ENCODE results near the gene GDI2. TPM values are rescaled to one million over a fixed set of nuclear protein-coding genes. Genes with fewer than 3 reads are reported as not detected.

GDI2 gene
- total RNA-seq, 1 experiment from 2014 or later, result 144 TPM

GRCh38 chr10:5818894-5819293 is 5.7 kb upstream of the GDI2 start:
- 0 out of 2 replicates have a peak, but pooled peaks cover 7% of the 10 kb centered on the region for H3K79me2 ChIP-seq (ENCODE audit: insufficient read depth, low read length)
- RAD21 ChIA-PET (ENCODE audit: low non-redundant PET in 1 of 2, low total read pairs in 2 of 2, uncharacterized antibody in 2 of 2, unreplicated experiment in 2 of 2), result no interaction called here
- H4K20me1 ChIP-seq (ENCODE audit: insufficient read depth), result no peaks in the 10 kb centered on the region
- no peak overlapping the region for H3K4me3 ChIP-seq (replicated peaks in 1 of 2; ENCODE audit: low read depth in 1 of 2, low read length in 2 of 2)
- no peak overlapping the region for H3K4me2 ChIP-seq (ENCODE audit: low read length)
- ATAC-seq (no peak), DNase-seq (ENCODE audit: low read depth, low spot score) (no peak)
- no peak overlapping the region for H2AFZ ChIP-seq (ENCODE audit: low read depth, low read length, poor library complexity, severe bottlenecking)
- H3K9me2 ChIP-seq (ENCODE audit: insufficient read depth), result no peaks in the 10 kb centered on the region
- intact Hi-C loops (cut with micrococcal nuclease), result no loop called here
- no peaks in the 10 kb centered on the region for H3K36me3 ChIP-seq (ENCODE audit: control insufficient read depth in 1 of 2, insufficient read depth in 2 of 2, low read length in 2 of 2)
- no peak for TF ChIP-seq JUND (IDR thresholded peaks at IDR 0.05)
- CTCF ChIA-PET, result no interaction called here
- no peak overlapping the region for H3K27ac ChIP-seq (ENCODE audit: low read depth, low read length)
- POLR2A ChIA-PET, result no interaction called here
- no TSS peak for BruUV-seq (replicated peaks)
- H3K9me3 ChIP-seq (ENCODE audit: control insufficient read depth in 1 of 2, insufficient read depth in 1 of 2, low read depth in 1 of 2, low read length in 2 of 2), result no peaks in the 10 kb centered on the region
- no peak overlapping the region for H3K9ac ChIP-seq (ENCODE audit: low read length)
- peaks cover 5 to 10% of the 10 kb centered on the region in 2 experiments; a peak in 2 of 4 replicates for H3K4me1 ChIP-seq (ENCODE audit: control insufficient read depth in 1 of 2, insufficient read depth in 2 of 2, low read length in 2 of 2)
- H3K27me3 ChIP-seq (ENCODE audit: insufficient read depth, low read length), result no peaks in the 10 kb centered on the region

GRCh38 chr10:5818048-5818331 is 4.8 kb upstream of the GDI2 start:
- RAD21 ChIA-PET (ENCODE audit: low non-redundant PET in 1 of 2, low total read pairs in 2 of 2, uncharacterized antibody in 2 of 2, unreplicated experiment in 2 of 2), result no interaction called here
- intact Hi-C loops (cut with micrococcal nuclease), result no loop called here
- peaks cover 5 to 14% of the 10 kb centered on the region in 2 experiments; a peak in 2 of 4 replicates for H3K4me1 ChIP-seq (ENCODE audit: control insufficient read depth in 1 of 2, insufficient read depth in 2 of 2, low read length in 2 of 2)
- TF ChIP-seq ZFX (IDR thresholded peaks at IDR 0.05) (no peak), POLR2AphosphoS5 (IDR thresholded peaks at IDR 0.05; ENCODE audit: low read depth, low read length) (no peak), EZH2 (IDR thresholded peaks at IDR 0.05) (no peak), CBX3 (IDR thresholded peaks at IDR 0.05; ENCODE audit: low read depth) (no peak), CEBPB (IDR thresholded peaks at IDR 0.05; ENCODE audit: low read depth) (no peak), ZBTB33 (IDR thresholded peaks at IDR 0.05; ENCODE audit: extremely low read depth, insufficient replicate concordance, low read length) (no peak), ELF1 (IDR thresholded peaks at IDR 0.05; ENCODE audit: borderline replicate concordance, low read depth) (no peak), ZNF274 (IDR thresholded peaks at IDR 0.05; ENCODE audit: low read depth, low read length) (no peak), CTCF (IDR thresholded peaks at IDR 0.05 in 2 of 3, conservative IDR thresholded peaks at IDR 0.05 in 1 of 3; ENCODE audit: borderline replicate concordance in 1 of 3, insufficient read depth in 1 of 3, low read depth in 2 of 3, low read length in 2 of 3) (no peak), SRF (IDR thresholded peaks at IDR 0.05; ENCODE audit: low read depth) (no peak), SP1 (IDR thresholded peaks at IDR 0.05; ENCODE audit: low read depth) (no peak), YY1 (IDR thresholded peaks at IDR 0.05; ENCODE audit: extremely low read depth, insufficient replicate concordance, low read depth, low read length) (no peak), JUND (IDR thresholded peaks at IDR 0.05) (no peak), TCF7L2 (IDR thresholded peaks at IDR 0.05; ENCODE audit: borderline replicate concordance, extremely low read depth, insufficient read depth, insufficient read length) (no peak), MAX (IDR thresholded peaks at IDR 0.05) (no peak), ATF3 (IDR thresholded peaks at IDR 0.05) (no peak), FOSL1 (IDR thresholded peaks at IDR 0.05; ENCODE audit: low read depth) (no peak), POLR2A (IDR thresholded peaks at IDR 0.05; ENCODE audit: borderline replicate concordance, extremely low read depth, insufficient read depth, insufficient read length) (no peak), RAD21 (IDR thresholded peaks at IDR 0.05; ENCODE audit: low read depth) (no peak)

More at GRCh38 chr10:5818048-5818331, 4.8 kb upstream of the GDI2 start:
- Histone ChIP-seq H3K79me2 (ENCODE audit: insufficient read depth, low read length) (peaks cover 9% of the 10 kb centered on the region), H4K20me1 (ENCODE audit: insufficient read depth) (no peaks in the 10 kb centered on the region), H3K9me3 (ENCODE audit: control insufficient read depth in 1 of 2, insufficient read depth in 1 of 2, low read depth in 1 of 2, low read length in 2 of 2) (no peaks in the 10 kb centered on the region), H3K4me2 (ENCODE audit: low read length) (no peak overlapping the region), H2AFZ (ENCODE audit: low read depth, low read length, poor library complexity, severe bottlenecking) (no peak overlapping the region), H3K27ac (ENCODE audit: low read depth, low read length) (no peak overlapping the region), H3K4me3 (replicated peaks in 1 of 2; ENCODE audit: low read depth in 1 of 2, low read length in 2 of 2) (no peak overlapping the region), H3K9me2 (ENCODE audit: insufficient read depth) (no peaks in the 10 kb centered on the region), H3K36me3 (ENCODE audit: control insufficient read depth in 1 of 2, insufficient read depth in 2 of 2, low read length in 2 of 2) (no peaks in the 10 kb centered on the region), H3K9ac (ENCODE audit: low read length) (no peak overlapping the region), H3K27me3 (ENCODE audit: insufficient read depth, low read length) (no peaks in the 10 kb centered on the region)
- POLR2A ChIA-PET, result no interaction called here
- no peak for ATAC-seq
- CTCF ChIA-PET, result no interaction called here
- no peak for DNase-seq (ENCODE audit: low read depth, low spot score)
- no TSS peak for BruUV-seq (replicated peaks)
